ENCODE measurements around the gene AMH. TPM values are rescaled to one million over a fixed set of nuclear protein-coding genes. Genes with fewer than 3 reads are reported as not detected.

AMH gene
- total and polyA plus RNA-seq, 2 of the 13 experiments (the other 11 are each of a cell fraction or from before 2014, with no cell fraction given): 0.03 to 0.18 TPM

DNA sequence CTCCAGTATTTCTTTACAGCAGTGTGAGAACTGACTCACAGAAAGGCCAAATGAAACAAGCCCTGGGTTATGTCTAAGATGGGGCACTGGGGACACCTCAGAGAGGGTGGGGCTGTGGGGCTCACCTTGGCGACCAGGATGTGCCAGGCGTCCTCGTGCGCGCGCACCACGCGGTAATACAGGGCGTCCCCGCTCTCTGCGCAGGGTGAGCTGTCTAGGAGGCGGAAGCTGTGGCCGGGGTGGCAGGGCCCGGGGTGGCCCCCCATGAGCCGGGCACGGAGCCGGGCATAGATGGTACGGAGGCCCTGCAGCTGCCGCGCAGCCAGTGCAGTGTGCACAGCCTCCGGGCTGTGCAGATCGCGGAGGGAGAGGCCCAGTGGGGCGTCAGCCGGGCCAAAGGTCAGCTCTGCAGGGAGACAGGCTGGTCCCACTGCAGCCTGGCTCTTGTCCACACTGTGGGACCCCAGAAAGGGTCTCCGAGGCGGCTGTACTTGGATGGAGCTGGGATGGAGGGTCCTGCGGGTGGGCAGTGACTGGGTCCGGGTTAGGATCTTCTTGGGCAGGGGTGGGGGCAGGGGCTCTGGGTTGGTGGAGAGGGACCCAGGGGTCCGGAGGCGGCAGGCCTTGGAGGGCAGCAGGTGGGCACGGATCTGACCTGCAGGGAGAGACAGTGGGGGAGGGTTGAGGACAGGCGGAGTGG, 29.5 kb downstream of the AMH start (continued):
- TF ChIP-seq, protein P1, sequence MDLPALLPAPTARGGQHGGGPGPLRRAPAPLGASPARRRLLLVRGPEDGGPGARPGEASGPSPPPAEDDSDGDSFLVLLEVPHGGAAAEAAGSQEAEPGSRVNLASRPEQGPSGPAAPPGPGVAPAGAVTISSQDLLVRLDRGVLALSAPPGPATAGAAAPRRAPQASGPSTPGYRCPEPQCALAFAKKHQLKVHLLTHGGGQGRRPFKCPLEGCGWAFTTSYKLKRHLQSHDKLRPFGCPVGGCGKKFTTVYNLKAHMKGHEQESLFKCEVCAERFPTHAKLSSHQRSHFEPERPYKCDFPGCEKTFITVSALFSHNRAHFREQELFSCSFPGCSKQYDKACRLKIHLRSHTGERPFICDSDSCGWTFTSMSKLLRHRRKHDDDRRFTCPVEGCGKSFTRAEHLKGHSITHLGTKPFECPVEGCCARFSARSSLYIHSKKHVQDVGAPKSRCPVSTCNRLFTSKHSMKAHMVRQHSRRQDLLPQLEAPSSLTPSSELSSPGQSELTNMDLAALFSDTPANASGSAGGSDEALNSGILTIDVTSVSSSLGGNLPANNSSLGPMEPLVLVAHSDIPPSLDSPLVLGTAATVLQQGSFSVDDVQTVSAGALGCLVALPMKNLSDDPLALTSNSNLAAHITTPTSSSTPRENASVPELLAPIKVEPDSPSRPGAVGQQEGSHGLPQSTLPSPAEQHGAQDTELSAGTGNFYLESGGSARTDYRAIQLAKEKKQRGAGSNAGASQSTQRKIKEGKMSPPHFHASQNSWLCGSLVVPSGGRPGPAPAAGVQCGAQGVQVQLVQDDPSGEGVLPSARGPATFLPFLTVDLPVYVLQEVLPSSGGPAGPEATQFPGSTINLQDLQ (CRISPR knock-in tag; IDR thresholded peaks at IDR 0.05): no peak
- TF ChIP-seq ZNF552 (CRISPR knock-in tag; IDR thresholded peaks at IDR 0.05; ENCODE audit: borderline replicate concordance): no peak
- TF ChIP-seq NBN (conservative IDR thresholded peaks at IDR 0.05): no peak
- TF ChIP-seq, protein P2, sequence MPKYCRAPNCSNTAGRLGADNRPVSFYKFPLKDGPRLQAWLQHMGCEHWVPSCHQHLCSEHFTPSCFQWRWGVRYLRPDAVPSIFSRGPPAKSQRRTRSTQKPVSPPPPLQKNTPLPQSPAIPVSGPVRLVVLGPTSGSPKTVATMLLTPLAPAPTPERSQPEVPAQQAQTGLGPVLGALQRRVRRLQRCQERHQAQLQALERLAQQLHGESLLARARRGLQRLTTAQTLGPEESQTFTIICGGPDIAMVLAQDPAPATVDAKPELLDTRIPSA (CRISPR knock-in tag; IDR thresholded peaks at IDR 0.05; ENCODE audit: borderline replicate concordance): 0 out of 2 replicates have a peak, but pooled peaks have one; percentile 20
- TF ChIP-seq ZNF564 (CRISPR knock-in tag; IDR thresholded peaks at IDR 0.05): no peak
- TF ChIP-seq ZNF83 (CRISPR knock-in tag; IDR thresholded peaks at IDR 0.05; ENCODE audit: borderline replicate concordance): no peak
- TF ChIP-seq ZNF839 (CRISPR knock-in tag; IDR thresholded peaks at IDR 0.05; ENCODE audit: borderline replicate concordance): no peak
- TF ChIP-seq KLF12 (CRISPR knock-in tag; IDR thresholded peaks at IDR 0.05; ENCODE audit: borderline replicate concordance): no peak
- TF ChIP-seq ZNF724P (CRISPR knock-in tag; IDR thresholded peaks at IDR 0.05; ENCODE audit: borderline replicate concordance): no peak
- TF ChIP-seq KDM4B (CRISPR knock-in tag; IDR thresholded peaks at IDR 0.05): no peak
- TF ChIP-seq, protein P3, sequence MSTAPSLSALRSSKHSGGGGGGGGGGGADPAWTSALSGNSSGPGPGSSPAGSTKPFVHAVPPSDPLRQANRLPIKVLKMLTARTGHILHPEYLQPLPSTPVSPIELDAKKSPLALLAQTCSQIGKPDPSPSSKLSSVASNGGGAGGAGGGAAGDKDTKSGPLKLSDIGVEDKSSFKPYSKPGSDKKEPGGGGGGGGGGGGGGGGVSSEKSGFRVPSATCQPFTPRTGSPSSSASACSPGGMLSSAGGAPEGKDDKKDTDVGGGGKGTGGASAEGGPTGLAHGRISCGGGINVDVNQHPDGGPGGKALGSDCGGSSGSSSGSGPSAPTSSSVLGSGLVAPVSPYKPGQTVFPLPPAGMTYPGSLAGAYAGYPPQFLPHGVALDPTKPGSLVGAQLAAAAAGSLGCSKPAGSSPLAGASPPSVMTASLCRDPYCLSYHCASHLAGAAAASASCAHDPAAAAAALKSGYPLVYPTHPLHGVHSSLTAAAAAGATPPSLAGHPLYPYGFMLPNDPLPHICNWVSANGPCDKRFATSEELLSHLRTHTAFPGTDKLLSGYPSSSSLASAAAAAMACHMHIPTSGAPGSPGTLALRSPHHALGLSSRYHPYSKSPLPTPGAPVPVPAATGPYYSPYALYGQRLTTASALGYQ (CRISPR knock-in tag; IDR thresholded peaks at IDR 0.05): no peak
- no peak for TF ChIP-seq ZNF274 (CRISPR knock-in tag; IDR thresholded peaks at IDR 0.05)
- TF ChIP-seq ZNF780A (CRISPR knock-in tag; IDR thresholded peaks at IDR 0.05): no peak
- TF ChIP-seq TOE1 (CRISPR knock-in tag; IDR thresholded peaks at IDR 0.05): no peak
- TF ChIP-seq, protein P4, sequence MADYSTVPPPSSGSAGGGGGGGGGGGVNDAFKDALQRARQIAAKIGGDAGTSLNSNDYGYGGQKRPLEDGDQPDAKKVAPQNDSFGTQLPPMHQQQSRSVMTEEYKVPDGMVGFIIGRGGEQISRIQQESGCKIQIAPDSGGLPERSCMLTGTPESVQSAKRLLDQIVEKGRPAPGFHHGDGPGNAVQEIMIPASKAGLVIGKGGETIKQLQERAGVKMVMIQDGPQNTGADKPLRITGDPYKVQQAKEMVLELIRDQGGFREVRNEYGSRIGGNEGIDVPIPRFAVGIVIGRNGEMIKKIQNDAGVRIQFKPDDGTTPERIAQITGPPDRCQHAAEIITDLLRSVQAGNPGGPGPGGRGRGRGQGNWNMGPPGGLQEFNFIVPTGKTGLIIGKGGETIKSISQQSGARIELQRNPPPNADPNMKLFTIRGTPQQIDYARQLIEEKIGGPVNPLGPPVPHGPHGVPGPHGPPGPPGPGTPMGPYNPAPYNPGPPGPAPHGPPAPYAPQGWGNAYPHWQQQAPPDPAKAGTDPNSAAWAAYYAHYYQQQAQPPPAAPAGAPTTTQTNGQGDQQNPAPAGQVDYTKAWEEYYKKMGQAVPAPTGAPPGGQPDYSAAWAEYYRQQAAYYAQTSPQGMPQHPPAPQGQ (CRISPR knock-in tag; IDR thresholded peaks at IDR 0.05; ENCODE audit: borderline replicate concordance): no peak
- TF ChIP-seq ZNF709 (CRISPR knock-in tag; IDR thresholded peaks at IDR 0.05): no peak
- no peak for TF ChIP-seq KMT2A (CRISPR knock-in tag; IDR thresholded peaks at IDR 0.05)
- no peak for TF ChIP-seq GFI1 (CRISPR knock-in tag; IDR thresholded peaks at IDR 0.05; ENCODE audit: borderline replicate concordance)
- TF ChIP-seq ZFP37 (CRISPR knock-in tag; IDR thresholded peaks at IDR 0.05; ENCODE audit: borderline replicate concordance): no peak
- TF ChIP-seq ZNF619 (CRISPR knock-in tag; IDR thresholded peaks at IDR 0.05): no peak
- TF ChIP-seq, protein P5, sequence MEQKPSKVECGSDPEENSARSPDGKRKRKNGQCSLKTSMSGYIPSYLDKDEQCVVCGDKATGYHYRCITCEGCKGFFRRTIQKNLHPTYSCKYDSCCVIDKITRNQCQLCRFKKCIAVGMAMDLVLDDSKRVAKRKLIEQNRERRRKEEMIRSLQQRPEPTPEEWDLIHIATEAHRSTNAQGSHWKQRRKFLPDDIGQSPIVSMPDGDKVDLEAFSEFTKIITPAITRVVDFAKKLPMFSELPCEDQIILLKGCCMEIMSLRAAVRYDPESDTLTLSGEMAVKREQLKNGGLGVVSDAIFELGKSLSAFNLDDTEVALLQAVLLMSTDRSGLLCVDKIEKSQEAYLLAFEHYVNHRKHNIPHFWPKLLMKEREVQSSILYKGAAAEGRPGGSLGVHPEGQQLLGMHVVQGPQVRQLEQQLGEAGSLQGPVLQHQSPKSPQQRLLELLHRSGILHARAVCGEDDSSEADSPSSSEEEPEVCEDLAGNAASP (CRISPR knock-in tag; IDR thresholded peaks at IDR 0.05; ENCODE audit: borderline replicate concordance): no peak
- TF ChIP-seq NFE2L1 (CRISPR knock-in tag; IDR thresholded peaks at IDR 0.05; ENCODE audit: borderline replicate concordance): no peak

Data from HepG2 (cell line).